ENCODE results near the gene ELF3. TPM values are rescaled to one million over a fixed set of nuclear protein-coding genes. Genes with fewer than 3 reads are reported as not detected.

The ELF3 gene
- total and polyA plus RNA-seq, 2 of the 8 experiments (the other 6 are each of a cell fraction or from before 2014, with no cell fraction given): 17.3 to 25.0 TPM

DNA sequence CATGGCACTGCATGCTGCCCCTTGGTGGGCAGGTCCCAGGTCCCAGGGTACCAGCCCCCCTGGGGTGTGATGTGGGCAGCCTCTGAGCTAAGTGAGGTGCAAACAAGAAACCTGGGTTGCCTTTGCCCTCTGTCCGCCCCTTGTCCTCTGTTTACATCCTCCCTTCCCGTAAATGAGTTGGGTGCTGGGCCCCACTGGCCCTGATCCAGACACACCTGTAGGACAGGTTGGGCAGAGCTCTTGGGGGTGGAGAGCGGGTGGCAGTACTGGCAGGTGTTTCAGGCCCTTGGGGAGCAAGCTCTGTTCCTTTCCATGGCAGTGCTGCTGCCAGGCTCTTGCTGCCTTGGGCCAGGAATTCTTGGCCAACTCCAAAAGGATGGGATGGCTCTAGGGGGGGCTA, 35.8 kb downstream of the ELF3 start (continued):
- no peak for TF ChIP-seq TAF1 (IDR thresholded peaks at IDR 0.05; ENCODE audit: low read depth, low read length)
